Measurements from ENCODE around the gene ASB2. TPM values are rescaled to one million over a fixed set of nuclear protein-coding genes. Genes with fewer than 3 reads are reported as not detected.
A peak's percentile ranks its signal among the peaks of the same experiment; 100 is the strongest.

Gene ASB2
- total RNA-seq, 1 donor from 2014 or later: 19.8 TPM

GRCh38 chr14:93972618-93973205, 3.7 kb downstream of the ASB2 start:
- peak overlapping the region; percentile 66 for H3K4me3 Mint-ChIP-seq (ENCODE audit: low read depth)
- peaks cover 4% of the 10 kb centered on the region for H3K9me3 Mint-ChIP-seq
- peaks cover 50% of the 10 kb centered on the region for H3K36me3 Mint-ChIP-seq (ENCODE audit: low read depth)
- intact Hi-C loops (cut with micrococcal nuclease): loop anchor here (10.0 kb wide), 3 partner anchors 422 to 1292 kb away; partner anchors contain the start of gene ITPK1
- H3K27me3 Mint-ChIP-seq (ENCODE audit: low read depth): no peaks in the 10 kb centered on the region
- H3K27ac Mint-ChIP-seq: peak overlapping the region; percentile 96
- DNase-seq (ENCODE audit: low spot score): no peak
- peaks cover 91% of the 10 kb centered on the region for H3K4me1 Mint-ChIP-seq (ENCODE audit: low read depth)

- Mint-ChIP-seq H3K27ac (peak overlapping the region; percentile 99), H3K4me3 (ENCODE audit: low read depth) (peak overlapping the region; percentile 85), H3K36me3 (ENCODE audit: low read depth) (peaks cover 48% of the 10 kb centered on the region), H3K27me3 (ENCODE audit: low read depth) (no peaks in the 10 kb centered on the region), H3K4me1 (ENCODE audit: low read depth) (peaks cover 89% of the 10 kb centered on the region), H3K9me3 (peaks cover 1% of the 10 kb centered on the region)
- intact Hi-C loops (cut with micrococcal nuclease): loop anchor here (1.0 to 10.0 kb wide), 6 partner anchors 8 to 1293 kb away; partner anchors contain the start of gene ITPK1
- no peak for DNase-seq (ENCODE audit: low spot score)
Measured at GRCh38 chr14:93971635-93972027, 4.7 kb downstream of the ASB2 start.

GRCh38 chr14:93970965-93971634, 5.3 kb downstream of the ASB2 start:
- peak; percentile 75 for DNase-seq (ENCODE audit: low spot score)
- H3K4me1 Mint-ChIP-seq (ENCODE audit: low read depth): peaks cover 90% of the 10 kb centered on the region
- no peaks in the 10 kb centered on the region for H3K9me3 Mint-ChIP-seq
- H3K36me3 Mint-ChIP-seq (ENCODE audit: low read depth): peaks cover 52% of the 10 kb centered on the region
- no peaks in the 10 kb centered on the region for H3K27me3 Mint-ChIP-seq (ENCODE audit: low read depth)
- peak overlapping the region; percentile 85 for H3K4me3 Mint-ChIP-seq (ENCODE audit: low read depth)
- peak overlapping the region; percentile 99 for H3K27ac Mint-ChIP-seq
- intact Hi-C loops (cut with micrococcal nuclease): loop anchor here (1.0 to 10.0 kb wide), 7 partner anchors 8 to 1294 kb away; partner anchors contain the start of gene ITPK1

- H3K4me3 Mint-ChIP-seq (ENCODE audit: low read depth): peak overlapping the region; percentile 85
- no peaks in the 10 kb centered on the region for H3K9me3 Mint-ChIP-seq
- H3K4me1 Mint-ChIP-seq (ENCODE audit: low read depth): peaks cover 89% of the 10 kb centered on the region
- peak; percentile 43 for DNase-seq (ENCODE audit: low spot score)
- peaks cover 52% of the 10 kb centered on the region for H3K36me3 Mint-ChIP-seq (ENCODE audit: low read depth)
- H3K27ac Mint-ChIP-seq: peak overlapping the region; percentile 99
- no peaks in the 10 kb centered on the region for H3K27me3 Mint-ChIP-seq (ENCODE audit: low read depth)
- intact Hi-C loops (cut with micrococcal nuclease): loop anchor here (1.0 to 10.0 kb wide), 5 partner anchors 30 to 1294 kb away; partner anchors contain the start of gene ITPK1
Measured at GRCh38 chr14:93970585-93970964, 5.8 kb downstream of the ASB2 start.

- Mint-ChIP-seq H3K4me1 (ENCODE audit: low read depth) (peaks cover 89% of the 10 kb centered on the region), H3K27me3 (ENCODE audit: low read depth) (no peaks in the 10 kb centered on the region), H3K9me3 (no peaks in the 10 kb centered on the region), H3K4me3 (ENCODE audit: low read depth) (no peak overlapping the region), H3K27ac (peak overlapping the region; percentile 81), H3K36me3 (ENCODE audit: low read depth) (peaks cover 59% of the 10 kb centered on the region)
- intact Hi-C loops (cut with micrococcal nuclease): no loop called here
- DNase-seq (ENCODE audit: low spot score): no peak
Measured at GRCh38 chr14:93969082-93969828, 7.1 kb downstream of the ASB2 start.

GRCh38 chr14:93967637-93968250, 8.6 kb downstream of the ASB2 start:
- Mint-ChIP-seq H3K9me3 (no peaks in the 10 kb centered on the region), H3K36me3 (ENCODE audit: low read depth) (peaks cover 59% of the 10 kb centered on the region), H3K27ac (no peak overlapping the region), H3K4me1 (ENCODE audit: low read depth) (peaks cover 90% of the 10 kb centered on the region), H3K27me3 (ENCODE audit: low read depth) (no peaks in the 10 kb centered on the region), H3K4me3 (ENCODE audit: low read depth) (no peak overlapping the region)
- DNase-seq (ENCODE audit: low spot score): no peak
- intact Hi-C loops (cut with micrococcal nuclease): no loop called here

- intact Hi-C loops (cut with micrococcal nuclease): no loop called here
- Mint-ChIP-seq H3K36me3 (ENCODE audit: low read depth) (peaks cover 66% of the 10 kb centered on the region), H3K4me1 (ENCODE audit: low read depth) (peaks cover 88% of the 10 kb centered on the region), H3K9me3 (no peaks in the 10 kb centered on the region), H3K27me3 (ENCODE audit: low read depth) (no peaks in the 10 kb centered on the region), H3K27ac (peak overlapping the region; percentile 99), H3K4me3 (ENCODE audit: low read depth) (no peak overlapping the region)
- no peak for DNase-seq (ENCODE audit: low spot score)
Measured at GRCh38 chr14:93965946-93966474, 10.4 kb downstream of the ASB2 start.

GRCh38 chr14:93965287-93965821, 11.0 kb downstream of the ASB2 start:
- intact Hi-C loops (cut with micrococcal nuclease): no loop called here
- Mint-ChIP-seq H3K27ac (peak overlapping the region; percentile 99), H3K27me3 (ENCODE audit: low read depth) (no peaks in the 10 kb centered on the region), H3K9me3 (no peaks in the 10 kb centered on the region), H3K4me3 (ENCODE audit: low read depth) (no peak overlapping the region), H3K4me1 (ENCODE audit: low read depth) (peaks cover 87% of the 10 kb centered on the region), H3K36me3 (ENCODE audit: low read depth) (peaks cover 66% of the 10 kb centered on the region)
- DNase-seq (ENCODE audit: low spot score): no peak

- H3K27me3 Mint-ChIP-seq (ENCODE audit: low read depth): no peaks in the 10 kb centered on the region
- H3K9me3 Mint-ChIP-seq: no peaks in the 10 kb centered on the region
- peaks cover 66% of the 10 kb centered on the region for H3K36me3 Mint-ChIP-seq (ENCODE audit: low read depth)
- no peak overlapping the region for H3K4me3 Mint-ChIP-seq (ENCODE audit: low read depth)
- DNase-seq (ENCODE audit: low spot score): no peak
- H3K27ac Mint-ChIP-seq: peak overlapping the region; percentile 99
- H3K4me1 Mint-ChIP-seq (ENCODE audit: low read depth): peaks cover 87% of the 10 kb centered on the region
- intact Hi-C loops (cut with micrococcal nuclease): no loop called here
Measured at GRCh38 chr14:93964820-93965286, 11.5 kb downstream of the ASB2 start.

- no peak overlapping the region for H3K4me3 Mint-ChIP-seq (ENCODE audit: low read depth)
- peak overlapping the region; percentile 99 for H3K27ac Mint-ChIP-seq
- no peaks in the 10 kb centered on the region for H3K9me3 Mint-ChIP-seq
- H3K36me3 Mint-ChIP-seq (ENCODE audit: low read depth): peaks cover 69% of the 10 kb centered on the region
- peaks cover 90% of the 10 kb centered on the region for H3K4me1 Mint-ChIP-seq (ENCODE audit: low read depth)
- intact Hi-C loops (cut with micrococcal nuclease): no loop called here
- DNase-seq (ENCODE audit: low spot score): no peak
- H3K27me3 Mint-ChIP-seq (ENCODE audit: low read depth): no peaks in the 10 kb centered on the region
Measured at GRCh38 chr14:93964281-93964680, 12.1 kb downstream of the ASB2 start.

- H3K4me3 Mint-ChIP-seq (ENCODE audit: low read depth): peak overlapping the region; percentile 3
- H3K9me3 Mint-ChIP-seq: no peaks in the 10 kb centered on the region
- H3K4me1 Mint-ChIP-seq (ENCODE audit: low read depth): peaks cover 90% of the 10 kb centered on the region
- no peaks in the 10 kb centered on the region for H3K27me3 Mint-ChIP-seq (ENCODE audit: low read depth)
- H3K36me3 Mint-ChIP-seq (ENCODE audit: low read depth): peaks cover 69% of the 10 kb centered on the region
- no peak for DNase-seq (ENCODE audit: low spot score)
- intact Hi-C loops (cut with micrococcal nuclease): loop anchor here (1.0 kb wide), 2 partner anchors 8 to 13 kb away; partner anchors contain the start of gene ASB2
- peak overlapping the region; percentile 99 for H3K27ac Mint-ChIP-seq
Measured at GRCh38 chr14:93963692-93964091, 12.7 kb downstream of the ASB2 start.

All from activated T-helper 2 cell treated with anti-CD3 and anti-CD28 coated beads, Interferon-gamma antibody, Interleukin-2, Interleukin-4, amounts not matched to agents 10 μg/mL and 5 μg/mL and 100 μg/mL, durations not matched to agents 14 hours and 24 hours and 36 hours (primary cell).